ENCODE data around the gene LRRC28.
A peak's percentile ranks its signal among the peaks of the same experiment; 100 is the strongest.
"Not testable (repeated sequence)": the region's sequence is repeated elsewhere in the genome, so short reads cannot be mapped to it uniquely, and the experiment has no call there.

The LRRC28 gene

DNA sequence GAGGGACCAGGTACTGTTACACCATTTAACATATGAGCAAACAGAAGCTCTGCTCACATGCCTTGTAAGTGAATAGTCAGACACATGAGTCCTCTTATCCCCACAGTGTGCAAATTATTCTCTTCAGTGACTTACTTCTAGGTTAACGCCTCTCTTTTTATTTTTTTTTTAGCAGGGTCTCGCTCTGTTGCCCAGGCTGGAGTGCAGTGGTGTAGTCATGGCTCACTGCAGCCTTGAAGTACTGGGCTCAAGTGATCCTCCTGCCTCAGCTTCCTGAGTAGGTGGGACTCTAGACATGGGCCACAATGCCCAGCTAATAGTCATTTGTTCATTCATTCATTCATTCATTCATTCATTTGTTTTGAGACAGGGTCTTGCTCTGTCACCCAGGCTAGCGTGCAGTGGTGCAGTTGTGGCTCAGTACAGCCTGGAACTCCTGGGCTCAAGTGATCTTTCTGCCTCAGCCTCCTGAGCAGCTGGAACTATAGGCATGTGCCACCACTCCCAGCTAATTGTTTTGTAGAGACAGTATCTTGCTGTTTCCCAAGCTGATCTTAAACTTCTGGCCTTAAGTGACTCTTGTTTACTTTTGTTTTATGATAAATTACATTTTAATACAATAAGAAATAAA, 94.7 kb downstream of the LRRC28 start:
- no peak for DNase-seq

DNA sequence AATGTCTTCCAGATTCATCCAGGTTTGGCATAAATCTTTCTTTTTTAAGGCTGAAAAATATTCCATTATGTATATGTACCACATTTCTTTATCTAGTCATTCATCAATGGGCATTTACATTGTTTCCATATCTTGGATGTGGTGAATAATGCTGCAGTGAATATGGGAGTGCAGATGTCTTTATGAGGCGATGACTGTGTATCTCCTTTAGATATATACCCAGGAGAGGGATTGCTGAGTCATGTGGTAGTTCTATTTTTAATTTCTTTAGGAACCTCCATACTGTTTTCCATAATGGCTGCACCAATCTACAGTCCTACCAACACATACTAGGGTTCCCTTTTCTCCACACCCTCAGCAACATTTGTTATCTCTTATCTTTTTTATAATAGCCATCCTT, 96.3 kb downstream of the LRRC28 start:
- no peak for DNase-seq

DNA sequence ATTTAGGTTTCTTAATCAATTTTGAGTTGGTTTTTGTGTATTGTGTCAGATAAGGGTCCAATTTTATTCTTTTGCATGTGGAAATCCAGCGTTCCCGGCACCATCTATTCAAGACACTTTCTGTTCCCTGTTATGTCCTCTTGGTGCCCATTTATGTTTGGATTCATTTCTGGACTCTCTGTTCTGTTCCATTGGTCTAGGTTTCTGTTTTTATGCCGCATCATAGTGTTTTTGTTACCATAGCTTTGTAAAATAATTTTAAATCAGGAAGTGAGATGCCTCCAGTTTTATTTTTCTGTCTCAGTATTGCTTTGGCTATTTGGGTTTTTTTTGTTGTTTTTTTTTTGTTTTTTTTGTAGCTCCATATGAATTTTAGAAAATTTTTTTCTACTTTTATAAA, 97.1 kb downstream of the LRRC28 start:
- DNase-seq = no peak

DNA sequence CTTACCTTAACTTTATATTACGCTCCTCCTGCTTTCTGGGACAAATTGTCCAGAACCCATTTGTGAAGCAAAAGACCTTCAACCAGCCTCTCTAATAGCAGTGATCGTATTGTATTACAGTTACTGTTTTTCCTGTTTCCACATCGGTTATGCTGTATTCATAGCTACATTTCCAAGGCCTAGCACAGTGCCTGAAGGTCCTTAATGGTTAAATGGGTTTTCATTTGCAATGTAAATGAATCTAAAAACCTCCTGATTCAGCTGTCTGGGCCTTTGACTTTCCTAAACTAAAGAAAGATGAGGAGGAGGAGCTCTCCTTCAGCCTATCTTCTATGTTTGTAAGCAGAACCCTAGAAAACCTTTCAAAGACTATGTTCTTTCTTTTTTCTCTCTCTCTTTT, 99.1 kb downstream of the LRRC28 start:
- DNase-seq = no peak

DNA sequence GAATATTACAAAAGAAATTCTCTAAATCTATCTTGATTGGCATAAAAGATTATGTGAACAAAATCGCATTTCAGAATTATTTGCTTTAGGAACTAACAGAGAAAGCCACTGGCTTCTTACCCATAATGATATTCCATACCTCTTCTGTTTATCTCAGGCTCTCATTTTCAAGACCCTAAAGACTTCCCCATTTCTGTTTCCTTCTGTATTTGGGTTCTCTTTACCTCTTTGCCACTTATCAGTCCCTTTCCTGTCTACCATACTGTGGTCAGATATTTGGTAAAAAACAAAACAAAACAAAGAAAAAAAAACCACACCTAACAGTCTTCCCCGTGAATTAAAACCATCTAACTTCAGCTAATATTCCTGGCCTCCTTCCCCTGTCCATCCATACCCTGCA, 108.5 kb downstream of the LRRC28 start:
- peak; percentile 42 for DNase-seq

DNA sequence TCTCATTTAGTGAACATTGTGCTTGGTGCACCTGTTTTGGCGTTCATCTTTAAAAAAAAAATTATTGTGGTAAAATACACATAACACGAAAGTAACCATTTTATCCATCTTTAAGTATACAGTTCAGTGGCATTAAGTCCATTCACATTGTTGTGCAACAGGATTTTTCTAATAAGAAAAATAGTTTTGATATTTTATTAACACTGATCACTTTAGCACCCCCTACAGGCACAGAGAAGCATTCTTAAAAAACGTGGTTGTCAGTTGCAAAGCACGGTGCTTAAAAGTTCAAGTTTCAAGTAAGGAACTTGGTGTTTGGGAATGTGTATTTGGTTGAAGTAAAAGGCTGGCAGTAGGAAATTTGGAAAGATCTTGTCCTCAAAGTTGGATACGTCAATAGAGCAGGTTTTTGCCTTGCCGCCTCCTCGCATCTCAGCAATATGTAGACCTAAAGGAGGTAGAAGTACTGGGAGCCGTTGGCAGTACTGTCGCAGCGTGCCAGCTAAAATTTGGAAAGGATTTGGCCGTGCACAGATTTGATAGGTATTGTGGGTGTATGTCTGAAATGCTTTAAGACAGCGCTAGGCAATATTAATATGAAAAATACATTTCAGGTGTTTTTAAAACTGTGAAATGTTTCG, 110.4 kb downstream of the LRRC28 start:
- DNase-seq = peak; percentile 12

DNA sequence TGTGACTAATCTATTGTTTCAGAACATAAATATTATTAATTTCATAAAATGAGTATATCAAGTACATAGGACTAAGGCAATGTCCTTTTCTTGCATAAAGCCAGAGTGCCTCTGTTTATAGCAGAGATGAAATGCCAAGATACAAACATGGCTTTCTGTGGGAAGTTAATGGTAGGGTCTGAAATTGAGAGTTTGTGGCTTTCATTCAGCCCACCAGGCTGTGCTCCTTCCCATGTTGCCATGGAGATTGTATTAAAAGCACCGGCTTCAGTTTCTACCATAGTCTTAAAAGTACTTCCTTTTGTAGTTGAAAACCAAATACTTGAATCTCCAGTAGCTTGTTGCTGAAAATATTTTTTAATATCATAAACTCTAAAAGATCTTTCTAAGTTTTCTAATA, 114.0 kb downstream of the LRRC28 start:
- peak; percentile 15 for DNase-seq

DNA sequence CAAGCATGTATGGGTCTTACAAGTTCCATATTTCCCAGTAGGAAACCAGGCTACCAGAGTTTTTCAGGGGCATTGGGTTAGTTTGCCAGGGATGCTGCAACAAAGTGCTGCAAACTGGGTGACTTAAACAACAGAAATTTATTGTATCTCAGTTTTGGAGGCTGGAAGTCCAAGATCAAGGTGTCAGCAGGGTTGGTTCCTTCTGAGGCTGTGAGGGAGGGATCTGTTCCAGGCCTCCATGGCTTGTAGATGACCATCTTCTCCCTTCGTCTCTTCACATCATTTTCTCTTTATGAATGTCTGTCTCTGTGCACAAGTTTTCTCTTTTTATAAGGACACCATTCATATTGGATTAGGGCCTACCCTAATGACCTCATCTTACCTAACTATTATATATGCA, 114.7 kb downstream of the LRRC28 start:
- DNase-seq = no peak

DNA sequence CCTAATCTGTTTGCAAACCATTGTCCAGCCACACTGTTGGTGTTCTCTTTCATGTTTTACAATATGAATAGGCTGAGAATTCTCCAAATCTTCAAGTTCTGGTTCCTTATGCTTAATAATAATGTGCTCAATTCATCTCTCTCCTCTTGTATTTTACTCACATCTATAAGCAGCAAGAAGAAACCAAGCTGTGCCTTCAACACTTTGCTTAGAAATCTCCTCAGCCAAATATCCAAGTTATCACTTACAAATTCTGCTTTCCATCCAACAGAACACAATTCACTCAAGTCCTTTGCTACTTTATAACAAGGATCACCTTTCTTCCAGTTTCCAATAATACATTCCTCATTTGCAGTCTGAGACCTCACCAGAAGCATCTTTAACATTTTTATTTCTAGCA, 117.5 kb downstream of the LRRC28 start:
- no peak for DNase-seq

DNA sequence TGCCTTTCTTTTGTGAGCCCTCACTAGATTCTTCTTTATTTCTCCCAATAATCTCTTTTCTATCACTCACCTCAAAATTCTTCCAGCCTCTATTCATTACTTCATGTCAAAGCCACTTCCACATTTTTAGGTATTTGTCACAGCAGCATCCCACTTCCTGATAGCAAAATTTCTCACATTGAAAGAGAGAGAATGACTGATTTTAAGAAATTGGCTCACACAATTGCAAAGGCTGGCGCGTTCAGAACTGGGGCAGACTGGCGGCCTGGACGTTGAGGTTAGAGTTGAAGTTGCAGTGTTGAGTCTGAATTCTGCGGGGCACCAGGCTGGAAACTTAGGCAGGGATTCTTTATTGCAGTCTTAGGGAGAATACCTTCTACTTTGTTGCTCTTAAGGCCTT, 117.9 kb downstream of the LRRC28 start:
- DNase-seq = no peak

DNA sequence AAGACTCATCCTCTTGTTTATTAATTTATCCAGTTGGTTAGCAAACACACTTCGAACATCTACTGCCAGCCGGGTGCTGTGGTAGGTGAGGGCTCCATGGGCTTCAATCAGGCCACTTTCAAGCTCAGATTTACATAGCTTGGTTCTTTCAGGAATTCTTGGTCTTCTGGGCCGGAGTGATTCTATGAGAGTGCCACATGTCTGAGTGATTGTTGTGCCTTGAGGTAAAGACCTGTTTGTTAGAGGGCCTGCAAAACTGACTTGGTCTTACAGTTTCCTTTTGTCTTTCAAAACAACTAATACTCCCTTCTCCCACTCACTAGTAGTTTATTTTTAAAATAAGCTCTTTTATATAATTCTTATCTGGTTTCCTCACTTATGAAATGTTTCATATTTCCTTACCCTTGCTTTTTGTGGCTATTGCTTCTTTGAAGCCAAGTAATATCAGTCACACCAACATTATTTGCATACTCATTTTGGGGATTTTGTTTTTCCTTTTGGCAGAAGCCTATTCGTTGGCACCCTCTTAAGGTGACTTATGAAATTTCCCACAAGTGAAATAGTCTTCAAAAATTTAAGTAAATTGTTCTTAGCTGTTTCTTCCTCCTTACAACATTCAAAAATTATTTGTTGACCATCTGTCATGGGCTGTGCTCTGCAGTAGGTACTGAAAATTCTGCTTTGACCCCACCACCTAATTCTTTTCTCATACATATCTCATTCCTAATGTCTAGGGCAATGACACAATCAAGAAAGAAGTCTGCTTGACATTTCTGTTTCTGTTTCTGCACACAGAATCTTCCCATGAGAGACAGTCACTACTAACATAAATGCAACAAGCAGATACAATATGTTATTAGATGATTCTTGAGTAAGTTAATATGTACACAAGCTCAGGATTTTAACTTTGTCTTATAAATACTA, 120.2 kb downstream of the LRRC28 start:
- DNase-seq = peak; percentile 37

DNA sequence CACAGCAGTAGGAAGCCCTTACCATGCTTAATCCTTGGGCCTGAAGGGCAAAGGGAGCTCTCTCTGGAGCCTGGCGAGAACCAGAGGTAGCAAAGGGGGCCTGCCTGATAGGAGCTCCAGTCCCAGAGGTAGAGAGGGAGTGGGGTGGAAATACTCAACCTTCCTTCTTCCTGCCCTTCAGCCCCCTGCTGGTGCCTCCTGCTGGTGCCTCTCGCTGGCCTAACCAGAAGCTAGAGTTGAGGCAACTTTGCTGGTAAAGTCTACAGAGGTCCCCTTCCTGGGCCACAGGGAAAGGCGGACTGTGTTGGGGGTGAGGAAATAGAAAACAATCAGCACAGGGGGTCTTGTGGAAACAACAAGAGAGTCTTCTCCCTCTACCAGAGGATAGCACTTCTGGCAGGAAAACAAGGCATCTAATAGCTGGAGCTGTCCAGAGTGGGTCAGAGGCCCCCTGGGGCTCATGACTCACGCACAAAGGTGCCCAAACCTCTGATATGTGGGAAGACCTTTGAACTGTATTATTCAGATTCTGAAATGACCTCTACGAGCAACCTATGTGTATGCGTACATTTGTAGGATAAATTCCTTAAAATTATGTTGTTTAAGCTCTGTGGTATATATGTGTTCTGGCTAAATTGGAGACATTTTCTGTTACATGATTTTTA, 133.9 kb downstream of the LRRC28 start:
- DNase-seq = no peak

DNA sequence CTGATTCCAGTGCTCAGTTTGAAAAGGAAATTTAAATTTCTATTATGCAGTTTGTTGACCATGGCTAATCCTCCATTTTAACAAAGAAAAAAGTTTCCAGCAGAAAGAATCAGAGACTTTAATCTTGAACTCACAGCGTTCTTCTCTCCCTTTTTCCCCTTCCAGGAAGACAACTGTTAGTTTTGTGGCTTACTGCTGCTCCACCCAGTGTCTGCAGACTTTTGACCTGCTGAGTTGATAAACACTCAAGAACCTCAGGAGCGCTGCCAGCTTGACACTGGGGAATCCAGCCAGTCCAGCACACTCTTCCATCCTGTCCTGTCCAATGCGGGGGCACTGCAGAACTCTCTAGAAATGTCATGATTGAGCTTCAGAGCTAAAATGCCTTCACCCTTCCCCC, 134.6 kb downstream of the LRRC28 start:
- peak; percentile 84 for DNase-seq

DNA sequence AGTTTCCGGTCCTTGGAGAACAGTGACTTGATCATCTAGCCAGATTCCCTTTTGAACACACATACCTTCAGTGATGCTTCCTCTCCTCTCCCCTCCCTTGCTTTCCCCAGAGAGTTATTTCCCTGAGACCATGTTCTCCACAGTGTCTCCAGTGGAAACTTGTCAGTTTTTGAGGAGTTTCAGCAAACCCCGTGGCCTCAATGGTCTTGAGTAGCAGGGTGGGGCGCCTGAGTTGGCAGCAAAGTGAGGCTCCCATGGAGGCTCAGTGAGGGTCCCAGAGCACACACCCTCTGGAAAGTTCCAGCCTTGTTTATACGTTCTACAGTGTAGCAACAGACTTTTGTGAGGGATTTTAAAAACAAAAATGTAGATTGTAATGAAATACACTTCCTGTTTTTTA, 135.1 kb downstream of the LRRC28 start:
- no peak for DNase-seq

DNA sequence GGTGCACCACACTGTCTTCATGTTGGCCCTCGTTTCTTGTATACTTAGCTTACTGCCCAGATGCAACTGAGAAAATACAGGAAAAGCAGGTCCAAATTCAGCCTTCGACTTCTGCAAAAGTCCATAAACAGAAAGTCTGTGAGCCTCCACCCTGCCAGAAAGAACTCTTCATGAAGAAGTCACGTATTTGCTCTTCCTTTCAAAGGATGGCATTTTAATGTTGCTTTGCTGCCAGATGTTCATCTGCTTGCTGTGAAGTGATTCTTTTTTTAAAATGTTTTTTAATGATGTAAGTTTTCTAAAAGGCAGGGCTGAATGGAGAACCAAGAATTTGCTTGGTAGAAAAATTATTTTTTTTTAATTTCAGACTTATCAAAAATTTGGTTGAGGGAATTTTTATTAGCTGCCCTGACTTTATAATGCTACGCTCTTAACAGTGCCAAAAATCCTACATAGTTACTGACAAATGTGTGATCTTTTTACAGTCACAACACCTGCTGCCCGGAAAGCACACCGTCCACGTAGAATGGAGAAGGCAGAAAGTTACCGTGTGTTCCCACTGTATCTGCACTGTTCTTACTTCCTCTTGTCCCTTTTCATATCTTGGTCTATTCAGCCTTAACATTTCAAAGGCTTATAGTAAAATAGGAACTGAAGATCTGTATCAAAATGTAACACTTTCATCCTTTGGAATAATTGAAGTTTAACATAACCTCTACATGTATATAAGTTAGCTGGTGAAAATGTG, 136.3 kb downstream of the LRRC28 start:
- DNase-seq = peak; percentile 22

DNA sequence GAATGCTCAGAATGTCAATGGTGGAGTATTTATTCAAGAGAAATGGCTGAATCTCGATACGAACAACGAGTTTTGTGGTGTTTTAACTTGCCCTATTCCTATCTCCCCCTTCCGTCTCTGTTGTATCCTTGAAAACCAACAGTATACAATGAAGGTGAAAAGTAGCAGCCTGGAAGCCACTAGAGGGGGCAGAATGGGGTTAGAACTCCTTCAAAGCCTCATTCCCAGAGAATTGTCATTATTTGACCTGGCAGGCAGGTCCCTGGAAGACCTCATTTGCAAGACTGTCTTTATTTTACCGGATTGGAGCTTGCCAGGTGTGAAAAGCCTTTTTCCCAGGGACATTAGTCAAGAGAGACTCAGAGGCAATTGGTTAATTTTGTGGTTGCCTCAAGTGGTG, 139.4 kb downstream of the LRRC28 start:
- DNase-seq = no peak

DNA sequence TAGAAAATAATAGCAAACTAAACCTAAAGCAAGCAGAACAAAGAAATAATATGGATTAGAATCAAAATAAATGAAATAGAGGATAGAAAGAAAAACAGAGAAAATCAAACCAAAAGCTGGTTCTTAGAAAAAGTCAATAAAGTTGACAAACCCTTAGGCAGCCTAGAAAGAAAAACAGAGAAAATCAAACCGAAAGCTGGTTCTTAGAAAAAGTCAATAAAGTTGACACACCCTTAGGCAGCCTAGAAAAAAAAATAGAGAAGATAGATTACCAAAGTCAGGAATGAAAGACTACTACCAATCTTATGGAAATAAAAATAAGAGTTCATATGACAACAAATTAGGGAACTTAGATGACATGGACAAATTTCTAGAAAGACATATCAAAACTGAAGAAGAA, 142.4 kb downstream of the LRRC28 start:
- peak; percentile 29 for DNase-seq

DNA sequence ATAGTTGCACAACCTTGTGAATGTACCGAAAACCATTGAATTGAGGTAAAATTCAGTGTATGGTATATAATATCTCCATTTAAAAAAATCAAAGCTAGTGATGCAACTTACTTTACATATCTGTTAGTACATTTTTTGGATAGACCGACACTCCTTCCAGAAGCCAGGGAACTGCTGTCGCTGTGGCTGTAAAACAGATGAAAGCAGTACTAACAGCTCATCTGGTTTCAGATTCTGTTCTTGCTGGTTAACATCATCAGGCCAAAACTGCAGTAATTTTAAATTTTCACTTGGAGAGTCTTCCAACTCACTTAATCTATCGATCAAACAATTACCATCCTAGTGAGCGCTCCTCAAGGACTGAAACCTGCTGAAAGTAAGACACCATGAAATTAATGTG, 145.1 kb downstream of the LRRC28 start:
- DNase-seq = no peak

DNA sequence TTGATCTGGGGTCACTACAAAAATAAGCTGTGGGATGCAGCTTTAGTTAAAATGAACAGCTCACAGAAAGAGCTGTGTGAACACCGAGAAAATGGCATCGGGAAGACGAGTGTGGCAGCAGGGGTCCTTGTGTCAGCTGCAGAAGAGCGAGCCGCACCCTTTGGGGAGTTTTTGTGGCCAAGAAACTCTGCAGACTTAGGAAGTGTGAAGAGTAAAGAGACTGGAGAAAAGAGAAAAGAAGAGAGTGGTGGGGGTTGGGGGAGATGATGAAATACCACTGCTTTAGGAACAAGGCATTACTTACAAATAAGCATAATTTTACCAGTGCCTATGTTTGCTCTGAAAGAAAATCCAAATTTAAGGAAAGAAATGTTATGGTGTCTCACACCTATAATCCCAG, 147.8 kb downstream of the LRRC28 start:
- no peak for DNase-seq

DNA sequence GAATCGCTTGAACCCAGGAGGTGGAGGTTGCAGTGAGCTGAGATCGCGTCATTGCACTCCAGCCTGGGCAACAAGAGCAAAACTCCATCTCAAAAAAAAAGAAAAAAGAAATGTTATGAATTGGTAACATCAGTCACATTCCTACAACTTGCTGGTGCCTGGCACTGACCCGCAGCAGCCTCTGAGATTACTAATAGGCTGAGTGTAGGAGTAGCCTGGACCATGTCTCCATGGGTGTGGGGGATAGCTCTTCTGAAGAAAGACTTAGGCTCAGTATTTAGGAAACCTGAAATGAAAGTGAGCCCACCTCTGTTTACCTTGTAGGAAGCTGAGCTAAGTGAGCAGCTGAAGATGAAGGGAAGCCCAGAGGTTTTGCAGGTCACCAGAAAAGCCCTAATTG, 148.3 kb downstream of the LRRC28 start:
- no peak for DNase-seq

DNA sequence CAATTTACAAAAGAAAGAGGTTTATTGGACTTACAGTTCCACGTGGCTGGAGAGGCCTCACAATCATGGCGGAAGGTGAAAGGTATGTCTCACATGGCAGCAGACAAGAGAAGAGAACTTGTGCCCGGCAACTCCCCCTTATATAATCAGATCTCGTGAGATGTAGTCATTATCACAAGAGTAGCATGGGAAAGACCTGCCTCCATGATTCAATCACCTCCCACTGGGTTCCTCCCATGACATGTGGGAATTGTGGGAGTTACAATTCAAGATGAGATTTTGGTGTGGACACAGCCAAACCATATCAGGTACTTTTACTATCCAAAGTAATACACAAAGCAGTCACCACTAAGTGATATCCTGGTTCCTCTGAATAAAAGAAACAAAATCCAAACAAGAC, 149.9 kb downstream of the LRRC28 start:
- not testable (repeated sequence) for DNase-seq

DNA sequence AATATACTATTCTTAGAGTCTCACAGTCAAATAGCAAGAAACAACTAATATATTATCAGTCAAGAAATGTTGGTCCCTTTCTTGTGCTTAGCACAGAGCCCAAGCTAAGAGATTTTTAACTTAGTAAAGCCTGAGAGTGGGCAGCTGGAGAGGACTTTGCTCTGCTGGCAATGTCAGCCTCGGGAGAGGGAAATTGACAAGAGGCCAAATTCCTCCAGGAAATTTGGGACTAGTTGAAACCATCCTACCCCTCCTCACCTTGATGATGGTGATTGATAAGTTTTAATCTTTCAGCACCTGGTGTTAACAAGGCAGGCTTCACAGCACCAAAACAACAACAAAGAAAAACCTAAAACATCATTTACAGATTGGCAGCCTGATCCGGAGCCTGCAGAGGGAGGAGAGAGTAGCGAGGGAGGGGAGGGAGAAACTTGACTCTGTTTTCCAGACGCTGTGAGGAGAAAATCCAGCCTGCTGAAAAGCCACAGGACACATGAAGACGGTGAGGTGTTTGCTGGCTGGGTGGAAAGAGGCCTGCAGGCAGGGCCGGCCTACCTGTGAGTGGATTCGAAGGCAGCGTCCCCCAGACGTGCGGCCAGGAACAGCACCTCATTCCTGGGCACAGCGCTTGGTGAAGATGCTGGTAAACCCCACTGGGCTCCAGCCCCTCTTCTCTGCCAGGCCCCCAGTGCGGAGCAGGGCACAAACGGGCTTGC, 150.9 kb downstream of the LRRC28 start:
- DNase-seq = no peak
